Measurements from ENCODE around the gene MAPT. TPM values are rescaled to one million over a fixed set of nuclear protein-coding genes. Genes with fewer than 3 reads are reported as not detected.

Gene MAPT
- total RNA-seq, 1 experiment from 2014 or later, result 3.1 TPM

GRCh38 chr17:45862127-45862526, 32.2 kb upstream of the MAPT start:
- DNase-seq (ENCODE audit: low spot score), result peak; percentile 18

- no peak for DNase-seq (ENCODE audit: low spot score)
Observed at GRCh38 chr17:45863857-45864654, 30.3 kb upstream of the MAPT start.

GRCh38 chr17:45867171-45867570, 27.2 kb upstream of the MAPT start:
- no peak for DNase-seq (ENCODE audit: low spot score)

- no peak for DNase-seq (ENCODE audit: low spot score)
Observed at GRCh38 chr17:45867702-45868101, 26.7 kb upstream of the MAPT start.

- DNase-seq (ENCODE audit: low spot score), result peak; percentile 31
Observed at GRCh38 chr17:45868276-45868675, 26.1 kb upstream of the MAPT start.

- no peak for DNase-seq (ENCODE audit: low spot score)
Observed at GRCh38 chr17:45869676-45870341, 24.5 kb upstream of the MAPT start.

- DNase-seq (ENCODE audit: low spot score), result no peak
Observed at GRCh38 chr17:45870342-45870974, 23.9 kb upstream of the MAPT start.

- no peak for DNase-seq (ENCODE audit: low spot score)
Observed at GRCh38 chr17:45871718-45872117, 22.6 kb upstream of the MAPT start.

- no peak for DNase-seq (ENCODE audit: low spot score)
Observed at GRCh38 chr17:45873728-45874127, 20.6 kb upstream of the MAPT start.

- no peak for DNase-seq (ENCODE audit: low spot score)
Observed at GRCh38 chr17:45874151-45874550, 20.2 kb upstream of the MAPT start.

- no peak for DNase-seq (ENCODE audit: low spot score)
Observed at GRCh38 chr17:45876539-45876938, 17.8 kb upstream of the MAPT start.

- DNase-seq (ENCODE audit: low spot score), result no peak
Observed at GRCh38 chr17:45877467-45877866, 16.9 kb upstream of the MAPT start.

GRCh38 chr17:45883063-45883462, 11.3 kb upstream of the MAPT start:
- no peak for DNase-seq (ENCODE audit: low spot score)

GRCh38 chr17:45886852-45887251, 7.5 kb upstream of the MAPT start:
- DNase-seq (ENCODE audit: low spot score), result no peak

- no peak for DNase-seq (ENCODE audit: low spot score)
Observed at GRCh38 chr17:45888392-45888791, 6.0 kb upstream of the MAPT start.

- DNase-seq (ENCODE audit: low spot score), result no peak
Observed at GRCh38 chr17:45889579-45889978, 4.8 kb upstream of the MAPT start.

GRCh38 chr17:45893725-45894021, 681 bp upstream of the MAPT start:
- no peak for DNase-seq (ENCODE audit: low spot score)

- DNase-seq (ENCODE audit: low spot score), result no peak
Observed at GRCh38 chr17:45895304-45895968, 1.1 kb downstream of the MAPT start.

- DNase-seq (ENCODE audit: low spot score), result no peak
Observed at GRCh38 chr17:45895969-45896785, 1.8 kb downstream of the MAPT start.

- no peak for DNase-seq (ENCODE audit: low spot score)
Observed at GRCh38 chr17:45896803-45897693, 2.7 kb downstream of the MAPT start.

GRCh38 chr17:45900136-45900535, 5.8 kb downstream of the MAPT start:
- no peak for DNase-seq (ENCODE audit: low spot score)
